ENCODE data around the gene CTNNBIP1.

GRCh38 chr1:9850442-9851162 is 59.5 kb downstream of the CTNNBIP1 start:
- TF ChIP-seq CTCF (conservative IDR thresholded peaks at IDR 0.05; ENCODE audit: low read depth, low read length) (no peak), EZH2 (IDR thresholded peaks at IDR 0.05; ENCODE audit: borderline replicate concordance, low read depth, low read length, poor library complexity, severe bottlenecking) (no peak)

Measured in A673 (cell line).